ENCODE results near the gene GFRA4. TPM values are rescaled to one million over a fixed set of nuclear protein-coding genes. Genes with fewer than 3 reads are reported as not detected.

The GFRA4 gene
- total RNA-seq, 1 donor: not detected

- DNase-seq (ENCODE audit: insufficient read length, low spot score, missing footprints): peak; percentile 57
- Histone ChIP-seq H3K79me2 (ENCODE audit: insufficient read depth, low read length) (no peaks in the 10 kb centered on the region), H3K4me3 (ENCODE audit: insufficient read depth, low read length) (no peak overlapping the region), H3K9me3 (ENCODE audit: low read depth, low read length) (peaks cover 3% of the 10 kb centered on the region), H3K4me2 (ENCODE audit: insufficient read depth, low read length) (no peak overlapping the region), H3K36me3 (ENCODE audit: insufficient read depth, low read length) (peaks cover 3% of the 10 kb centered on the region), H3K4me1 (ENCODE audit: insufficient read depth, low read length) (no peaks in the 10 kb centered on the region), H3K27ac (ENCODE audit: low read depth, low read length) (no peak overlapping the region), H4K20me1 (ENCODE audit: insufficient read depth, low read length) (no peaks in the 10 kb centered on the region), H2AFZ (ENCODE audit: low read length) (no peak overlapping the region), H3K27me3 (ENCODE audit: insufficient read depth, low read length) (no peaks in the 10 kb centered on the region)
- TF ChIP-seq, protein P1, sequence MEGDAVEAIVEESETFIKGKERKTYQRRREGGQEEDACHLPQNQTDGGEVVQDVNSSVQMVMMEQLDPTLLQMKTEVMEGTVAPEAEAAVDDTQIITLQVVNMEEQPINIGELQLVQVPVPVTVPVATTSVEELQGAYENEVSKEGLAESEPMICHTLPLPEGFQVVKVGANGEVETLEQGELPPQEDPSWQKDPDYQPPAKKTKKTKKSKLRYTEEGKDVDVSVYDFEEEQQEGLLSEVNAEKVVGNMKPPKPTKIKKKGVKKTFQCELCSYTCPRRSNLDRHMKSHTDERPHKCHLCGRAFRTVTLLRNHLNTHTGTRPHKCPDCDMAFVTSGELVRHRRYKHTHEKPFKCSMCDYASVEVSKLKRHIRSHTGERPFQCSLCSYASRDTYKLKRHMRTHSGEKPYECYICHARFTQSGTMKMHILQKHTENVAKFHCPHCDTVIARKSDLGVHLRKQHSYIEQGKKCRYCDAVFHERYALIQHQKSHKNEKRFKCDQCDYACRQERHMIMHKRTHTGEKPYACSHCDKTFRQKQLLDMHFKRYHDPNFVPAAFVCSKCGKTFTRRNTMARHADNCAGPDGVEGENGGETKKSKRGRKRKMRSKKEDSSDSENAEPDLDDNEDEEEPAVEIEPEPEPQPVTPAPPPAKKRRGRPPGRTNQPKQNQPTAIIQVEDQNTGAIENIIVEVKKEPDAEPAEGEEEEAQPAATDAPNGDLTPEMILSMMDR (IDR thresholded peaks at IDR 0.05; ENCODE audit: extremely low read depth, low read depth, low read length): no peak
Observed at GRCh38 chr20:3652676-3653596, 10.3 kb downstream of the GFRA4 start.

DNA sequence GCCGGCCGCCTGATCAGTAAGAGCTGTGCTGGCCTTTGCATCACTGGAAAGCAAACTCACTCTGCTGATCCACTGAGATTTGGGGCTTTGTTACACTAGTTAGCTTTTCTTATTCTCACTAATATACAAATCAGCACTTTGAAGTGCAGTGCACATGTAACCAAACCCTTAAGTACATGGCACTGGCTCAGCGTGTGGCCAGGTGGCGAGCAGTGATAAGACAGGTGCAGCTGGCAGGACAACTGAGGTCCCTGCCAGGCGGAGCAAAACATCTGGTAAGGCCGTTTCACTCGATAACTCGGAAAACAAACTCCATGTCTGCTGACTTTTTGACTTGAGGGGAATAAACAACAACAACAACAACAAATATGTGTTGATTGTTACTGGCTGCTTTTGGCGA, 11.0 kb downstream of the GFRA4 start:
- TF ChIP-seq, protein P1 (IDR thresholded peaks at IDR 0.05; ENCODE audit: extremely low read depth, low read depth, low read length): no peak
- peaks cover 3% of the 10 kb centered on the region for H3K9me3 ChIP-seq (ENCODE audit: low read depth, low read length)
- H3K79me2 ChIP-seq (ENCODE audit: insufficient read depth, low read length): no peaks in the 10 kb centered on the region
- no peak overlapping the region for H3K27ac ChIP-seq (ENCODE audit: low read depth, low read length)
- H2AFZ ChIP-seq (ENCODE audit: low read length): no peak overlapping the region
- H3K4me3 ChIP-seq (ENCODE audit: insufficient read depth, low read length): no peak overlapping the region
- H4K20me1 ChIP-seq (ENCODE audit: insufficient read depth, low read length): no peaks in the 10 kb centered on the region
- peaks cover 3% of the 10 kb centered on the region for H3K36me3 ChIP-seq (ENCODE audit: insufficient read depth, low read length)
- H3K4me2 ChIP-seq (ENCODE audit: insufficient read depth, low read length): no peak overlapping the region
- DNase-seq (ENCODE audit: insufficient read length, low spot score, missing footprints): no peak
- no peaks in the 10 kb centered on the region for H3K27me3 ChIP-seq (ENCODE audit: insufficient read depth, low read length)
- H3K4me1 ChIP-seq (ENCODE audit: insufficient read depth, low read length): no peaks in the 10 kb centered on the region

GRCh38 chr20:3651204-3651962, 11.8 kb downstream of the GFRA4 start:
- H3K27me3 ChIP-seq (ENCODE audit: insufficient read depth, low read length): no peaks in the 10 kb centered on the region
- H3K27ac ChIP-seq (ENCODE audit: low read depth, low read length): no peak overlapping the region
- H3K9me3 ChIP-seq (ENCODE audit: low read depth, low read length): peaks cover 3% of the 10 kb centered on the region
- H3K79me2 ChIP-seq (ENCODE audit: insufficient read depth, low read length): no peaks in the 10 kb centered on the region
- H3K4me1 ChIP-seq (ENCODE audit: insufficient read depth, low read length): no peaks in the 10 kb centered on the region
- no peaks in the 10 kb centered on the region for H4K20me1 ChIP-seq (ENCODE audit: insufficient read depth, low read length)
- H3K4me2 ChIP-seq (ENCODE audit: insufficient read depth, low read length): no peak overlapping the region
- H3K4me3 ChIP-seq (ENCODE audit: insufficient read depth, low read length): no peak overlapping the region
- DNase-seq (ENCODE audit: insufficient read length, low spot score, missing footprints): peak; percentile 27
- TF ChIP-seq, protein P1 (IDR thresholded peaks at IDR 0.05; ENCODE audit: extremely low read depth, low read depth, low read length): no peak
- peaks cover 8% of the 10 kb centered on the region for H3K36me3 ChIP-seq (ENCODE audit: insufficient read depth, low read length)
- H2AFZ ChIP-seq (ENCODE audit: low read length): no peak overlapping the region

- no peaks in the 10 kb centered on the region for H3K9me3 ChIP-seq (ENCODE audit: low read depth, low read length)
- no peak overlapping the region for H3K4me2 ChIP-seq (ENCODE audit: insufficient read depth, low read length)
- H2AFZ ChIP-seq (ENCODE audit: low read length): no peak overlapping the region
- peaks cover 11% of the 10 kb centered on the region for H3K36me3 ChIP-seq (ENCODE audit: insufficient read depth, low read length)
- no peak overlapping the region for H3K4me3 ChIP-seq (ENCODE audit: insufficient read depth, low read length)
- no peak for DNase-seq (ENCODE audit: insufficient read length, low spot score, missing footprints)
- H3K27me3 ChIP-seq (ENCODE audit: insufficient read depth, low read length): no peaks in the 10 kb centered on the region
- no peak overlapping the region for H3K27ac ChIP-seq (ENCODE audit: low read depth, low read length)
- no peaks in the 10 kb centered on the region for H4K20me1 ChIP-seq (ENCODE audit: insufficient read depth, low read length)
- no peaks in the 10 kb centered on the region for H3K4me1 ChIP-seq (ENCODE audit: insufficient read depth, low read length)
- TF ChIP-seq, protein P1 (IDR thresholded peaks at IDR 0.05; ENCODE audit: extremely low read depth, low read depth, low read length): no peak
- H3K79me2 ChIP-seq (ENCODE audit: insufficient read depth, low read length): no peaks in the 10 kb centered on the region
Observed at GRCh38 chr20:3648951-3649350, 14.2 kb downstream of the GFRA4 start.
